GM12892 (cell line): Measurements from ENCODE around the gene GPR55.

Source experiments
- POLR2A ChIP-seq: IDR thresholded peaks from 2 replicates; pipeline ENCODE4 v1.6.1; 2011; ENCODE audit warnings: low read depth, low read length, control low read depth
- TAF1 ChIP-seq: IDR thresholded peaks from 2 replicates; pipeline ENCODE4 v1.6.1; 2011; ENCODE audit warnings: low read depth, mild to moderate bottlenecking, control low read depth, low read length, borderline replicate concordance

DNA sequence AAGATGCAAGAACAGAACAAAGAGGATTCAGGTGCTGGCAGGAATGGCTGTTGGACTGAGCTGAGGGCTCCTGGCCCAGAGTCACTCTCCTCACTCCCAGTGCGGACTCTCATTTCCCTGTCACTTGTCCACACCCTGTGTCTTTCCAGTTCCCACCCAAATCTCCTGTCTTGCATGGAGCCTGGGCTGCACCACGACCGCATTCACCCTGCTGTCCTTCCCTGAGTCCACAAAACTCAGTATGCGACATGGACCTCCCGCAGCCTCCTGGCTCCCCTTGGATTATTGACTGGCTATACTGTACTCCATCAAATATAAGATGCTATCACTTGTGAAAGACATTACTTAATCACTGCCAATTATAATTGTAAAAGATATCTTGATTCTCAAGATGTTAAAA lies 62.8 kb downstream of the GPR55 start:
- TF ChIP-seq TAF1 (no peak), POLR2A (no peak)
